SH-SY5Y (cell line): Measurements from ENCODE around the gene GALNT9.

ENCODE experiments used
- GATA2 ChIP-seq: IDR thresholded peaks from 2 replicates; pipeline ENCODE4 v1.6.1; 2011; ENCODE audit warnings: mild to moderate bottlenecking, low read depth, low read length
- GATA3 ChIP-seq: IDR thresholded peaks from 2 replicates; pipeline ENCODE4 v1.6.1; 2011; ENCODE audit warnings: low read depth, mild to moderate bottlenecking, low read length, moderate library complexity

DNA sequence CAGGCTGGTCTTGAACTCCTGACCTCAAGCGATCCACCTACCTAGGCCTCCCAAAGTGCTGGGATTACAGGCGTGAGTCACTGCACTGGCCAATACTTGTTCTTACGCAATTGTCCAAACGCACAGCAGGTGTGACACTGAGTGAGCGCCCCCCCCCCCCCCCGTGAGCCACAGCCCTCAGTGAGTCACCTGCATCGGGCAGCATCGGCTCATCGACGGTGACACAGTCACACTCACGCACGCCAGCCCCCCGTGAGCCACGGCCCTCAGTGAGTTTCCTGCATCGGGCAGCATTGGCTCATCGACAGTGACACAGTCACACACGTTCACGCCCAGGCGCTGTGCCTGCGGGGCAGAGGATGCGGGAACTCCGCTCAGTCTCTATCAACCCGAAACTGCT is 42.5 kb downstream of the GALNT9 start:
- no peak for TF ChIP-seq GATA2
- TF ChIP-seq GATA3: no peak
